Panc1 (cell line): Measurements from ENCODE around the gene SPDEF.

Source experiments
- POLR2AphosphoS5 ChIP-seq: IDR thresholded peaks from 2 replicates; pipeline ENCODE4 v1.6.1; 2012; ENCODE audit warnings: mild to moderate bottlenecking, low read depth, low read length, moderate library complexity
- SIN3A ChIP-seq: IDR thresholded peaks from 2 replicates; pipeline ENCODE4 v1.6.1; 2012; ENCODE audit warnings: low read depth, mild to moderate bottlenecking, low read length, moderate library complexity, borderline replicate concordance; ENCODE audit not compliant: insufficient read depth
- TF ChIP-seq, protein P1 (sequence below): fragments of 450-650 bp; IDR thresholded peaks from 2 replicates; pipeline ENCODE4 v1.5.1; 2017; ENCODE audit warnings: mild to moderate bottlenecking

DNA sequence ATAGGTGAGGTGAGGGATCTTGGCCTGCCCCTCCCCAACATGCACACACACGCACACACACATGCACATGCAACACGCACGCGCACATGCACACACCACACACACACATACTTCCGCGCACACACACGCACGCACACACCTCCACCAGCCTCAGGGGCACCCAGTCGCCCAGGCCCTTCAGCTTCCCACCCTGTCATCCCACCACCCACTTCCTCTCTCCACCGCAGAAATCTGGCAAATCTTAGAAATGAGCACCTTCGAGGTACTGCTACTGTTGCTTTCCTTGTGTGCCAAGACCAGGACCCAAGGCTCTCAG is 1.2 kb downstream of the SPDEF start:
- TF ChIP-seq, protein P1, sequence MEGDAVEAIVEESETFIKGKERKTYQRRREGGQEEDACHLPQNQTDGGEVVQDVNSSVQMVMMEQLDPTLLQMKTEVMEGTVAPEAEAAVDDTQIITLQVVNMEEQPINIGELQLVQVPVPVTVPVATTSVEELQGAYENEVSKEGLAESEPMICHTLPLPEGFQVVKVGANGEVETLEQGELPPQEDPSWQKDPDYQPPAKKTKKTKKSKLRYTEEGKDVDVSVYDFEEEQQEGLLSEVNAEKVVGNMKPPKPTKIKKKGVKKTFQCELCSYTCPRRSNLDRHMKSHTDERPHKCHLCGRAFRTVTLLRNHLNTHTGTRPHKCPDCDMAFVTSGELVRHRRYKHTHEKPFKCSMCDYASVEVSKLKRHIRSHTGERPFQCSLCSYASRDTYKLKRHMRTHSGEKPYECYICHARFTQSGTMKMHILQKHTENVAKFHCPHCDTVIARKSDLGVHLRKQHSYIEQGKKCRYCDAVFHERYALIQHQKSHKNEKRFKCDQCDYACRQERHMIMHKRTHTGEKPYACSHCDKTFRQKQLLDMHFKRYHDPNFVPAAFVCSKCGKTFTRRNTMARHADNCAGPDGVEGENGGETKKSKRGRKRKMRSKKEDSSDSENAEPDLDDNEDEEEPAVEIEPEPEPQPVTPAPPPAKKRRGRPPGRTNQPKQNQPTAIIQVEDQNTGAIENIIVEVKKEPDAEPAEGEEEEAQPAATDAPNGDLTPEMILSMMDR = no peak
- no peak for TF ChIP-seq SIN3A
- no peak for TF ChIP-seq POLR2AphosphoS5
